ENCODE results near the gene CTF1.

- TF ChIP-seq CTCF (IDR thresholded peaks at IDR 0.05), result no peak
- no peak for TF ChIP-seq EP300 (IDR thresholded peaks at IDR 0.05)
Measured at GRCh38 chr16:30944352-30944751, 47.9 kb downstream of the CTF1 start.

Measured in tibial nerve (tissue), 4 donors.